DND-41 (cell line): ENCODE results near the gene EID3.
"Not testable (repeated sequence)": the region's sequence is repeated elsewhere in the genome, so short reads cannot be mapped to it uniquely, and the experiment has no call there.

Source experiments
- ATAC-seq: fragments of 200-7000 bp; cut with Tn5 transposase; 3 replicates; pipeline ENCODE4 v1.9.1; 2021; ENCODE audit warnings: low read depth; ENCODE audit not compliant: insufficient read depth
- DNase-seq: peaks from one replicate; pipeline ENCODE4 v3.0.0-alpha.2; 2020
- H2AFZ ChIP-seq: 2 replicates; pipeline ENCODE4 v1.6.0; 2012; ENCODE audit warnings: low read depth, low read length
- H3K27ac ChIP-seq: 2 replicates; pipeline ENCODE4 v1.5.1; 2012; ENCODE audit warnings: low read length, inconsistent platforms
- H3K27me3 ChIP-seq: fragments of 200-600 bp; sonication (generic); 2 replicates; pipeline ENCODE4 v1.6.0; 2012; ENCODE audit warnings: low read length, mild to moderate bottlenecking, inconsistent platforms; ENCODE audit not compliant: insufficient read depth, poor library complexity
- H3K36me3 ChIP-seq: 2 replicates; pipeline ENCODE4 v1.5.1; 2012; ENCODE audit warnings: low read length, inconsistent platforms; ENCODE audit not compliant: insufficient read depth
- H3K4me1 ChIP-seq: 2 replicates; pipeline ENCODE4 v1.5.1; 2012; ENCODE audit warnings: mild to moderate bottlenecking, low read length; ENCODE audit not compliant: insufficient read depth
- H3K4me2 ChIP-seq: 2 replicates; pipeline ENCODE4 v1.6.0; 2012; ENCODE audit warnings: mild to moderate bottlenecking, moderate library complexity, low read length, inconsistent platforms; ENCODE audit not compliant: insufficient read depth
- H3K4me3 ChIP-seq, 2 experiments: fragments of 200-600 bp in 1 of 2; shearing (Covaris generic) in 1 of 2; 2 replicates each; pipeline ENCODE4 v1.5.1; 2012 to 2016; ENCODE audit warnings: inconsistent platforms in 2 of 2, low read length in 2 of 2, mild to moderate bottlenecking in 2 of 2, low read depth in 1 of 2, moderate library complexity in 1 of 2
- H3K79me2 ChIP-seq: 2 replicates; pipeline ENCODE4 v1.6.0; 2012; ENCODE audit warnings: low read length, inconsistent platforms; ENCODE audit not compliant: insufficient read depth
- H3K9ac ChIP-seq: 2 replicates; pipeline ENCODE4 v1.6.0; 2012; ENCODE audit warnings: low read depth, mild to moderate bottlenecking, inconsistent platforms, low read length, moderate library complexity
- H3K9me3 ChIP-seq: 2 replicates; pipeline ENCODE4 v1.5.1; 2012; ENCODE audit warnings: low read length, moderate library complexity, mild to moderate bottlenecking, inconsistent platforms; ENCODE audit not compliant: insufficient read depth, severe bottlenecking
- H4K20me1 ChIP-seq: 2 replicates; pipeline ENCODE4 v1.6.0; 2012; ENCODE audit warnings: low read length; ENCODE audit not compliant: insufficient read depth
- CTCF ChIP-seq: IDR thresholded peaks from 2 replicates; pipeline ENCODE4 v1.5.1; 2012; ENCODE audit warnings: borderline replicate concordance, low read length, moderate library complexity, mild to moderate bottlenecking; ENCODE audit not compliant: poor library complexity, severe bottlenecking; ENCODE audit errors: extremely low read depth
- EZH2 ChIP-seq: IDR thresholded peaks from 3 replicates; pipeline ENCODE4 v1.6.1; 2012; ENCODE audit warnings: borderline replicate concordance, low read depth, mild to moderate bottlenecking, moderate library complexity, low read length, inconsistent platforms; ENCODE audit not compliant: severe bottlenecking

The EID3 gene

DNA sequence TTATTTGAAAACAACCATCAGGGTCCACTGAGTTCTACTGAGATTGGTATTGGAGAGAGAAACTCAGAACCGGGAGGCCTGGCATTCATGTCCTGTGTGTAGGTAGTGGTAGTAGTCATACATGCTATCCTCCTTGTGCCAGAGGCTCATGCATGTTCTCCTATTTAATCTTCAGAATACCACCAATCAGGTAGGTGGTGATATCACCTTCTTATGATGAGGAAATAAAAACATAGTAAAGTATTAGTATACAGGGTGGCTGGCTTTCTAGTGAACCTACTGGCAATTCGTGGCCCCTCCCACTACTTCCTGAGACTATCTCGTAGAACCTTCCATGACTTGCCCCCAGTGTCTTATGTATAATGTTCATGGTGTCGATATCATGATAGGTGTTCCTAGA lies 40.5 kb upstream of the EID3 start:
- Histone ChIP-seq H3K9ac (no peak overlapping the region), H2AFZ (no peak overlapping the region), H3K27me3 (no peaks in the 10 kb centered on the region), H3K4me3 (no peak overlapping the region), H3K4me2 (no peak overlapping the region), H3K27ac (no peak overlapping the region), H3K9me3 (no peaks in the 10 kb centered on the region), H3K36me3 (no peaks in the 10 kb centered on the region), H3K4me1 (no peaks in the 10 kb centered on the region), H4K20me1 (no peaks in the 10 kb centered on the region), H3K79me2 (no peaks in the 10 kb centered on the region)
- ATAC-seq (no peak), DNase-seq (no peak)
- TF ChIP-seq CTCF: no peak

- Histone ChIP-seq H3K4me2 (no peak overlapping the region), H2AFZ (peak overlapping the region; percentile 3; the same call in 1 of the 2 replicates)
These were observed 39.8 kb upstream of the EID3 start for GRCh38 chr12:104263580-104264358.

GRCh38 chr12:104265436-104265835 lies 38.1 kb upstream of the EID3 start:
- not testable (repeated sequence) for H4K20me1 ChIP-seq, H3K4me2 ChIP-seq, H3K4me1 ChIP-seq, H3K79me2 ChIP-seq, H3K4me3 ChIP-seq, ATAC-seq, DNase-seq, H3K27ac ChIP-seq, H2AFZ ChIP-seq, H3K9ac ChIP-seq, H3K27me3 ChIP-seq, H3K9me3 ChIP-seq, H3K36me3 ChIP-seq

More at GRCh38 chr12:104263580-104264358, 39.8 kb upstream of the EID3 start:
- Histone ChIP-seq H3K4me3 (no peak overlapping the region), H3K9ac (no peak overlapping the region), H3K36me3 (no peaks in the 10 kb centered on the region), H3K4me1 (no peaks in the 10 kb centered on the region), H3K9me3 (no peaks in the 10 kb centered on the region), H3K27ac (no peak overlapping the region), H3K79me2 (no peaks in the 10 kb centered on the region), H3K27me3 (no peaks in the 10 kb centered on the region), H4K20me1 (no peaks in the 10 kb centered on the region)
- DNase-seq (no peak), ATAC-seq (no peak)
- TF ChIP-seq EZH2 (no peak), CTCF (no peak)

GRCh38 chr12:104272938-104273337 lies 30.6 kb upstream of the EID3 start:
- TF ChIP-seq EZH2 (no peak), CTCF (no peak)
- Histone ChIP-seq H3K27ac (no peak overlapping the region), H3K4me3 (no peak overlapping the region), H3K4me1 (no peaks in the 10 kb centered on the region), H3K9me3 (no peaks in the 10 kb centered on the region), H3K79me2 (no peaks in the 10 kb centered on the region), H3K27me3 (no peaks in the 10 kb centered on the region), H3K36me3 (no peaks in the 10 kb centered on the region), H3K4me2 (no peak overlapping the region), H4K20me1 (no peaks in the 10 kb centered on the region), H3K9ac (no peak overlapping the region), H2AFZ (no peak overlapping the region)
- DNase-seq (no peak), ATAC-seq (no peak)
